Testis (tissue), 2 donors: ENCODE measurements around the gene MSI2.

Experiments used
- CTCF ChIP-seq, 3 experiments: fragments of 450-650 bp in 2 of 3; fragments of 200-600 bp in 1 of 3; sonication (generic) in 1 of 3; IDR thresholded peaks; one replicate each; pipeline ENCODE4 v1.5.1; 2016 to 2019; ENCODE audit warnings: antibody characterized with exemption in 3 of 3, mild to moderate bottlenecking in 2 of 3, moderate library complexity in 1 of 3
- POLR2A ChIP-seq: fragments of 450-650 bp; IDR thresholded peaks from one replicate; pipeline ENCODE4 v1.6.1; 2017; ENCODE audit warnings: antibody characterized with exemption, mild to moderate bottlenecking, moderate library complexity

- TF ChIP-seq CTCF (IDR thresholded peaks at IDR 0.05) = no peak
- no peak for TF ChIP-seq POLR2A
These were observed 351.3 kb downstream of the MSI2 start for GRCh38 chr17:57607553-57608120.
